Aorta (tissue), 5 donors: ENCODE measurements around the gene CDH26. TPM values are rescaled to one million over a fixed set of nuclear protein-coding genes. Genes with fewer than 3 reads are reported as not detected.

Source experiments
- ATAC-seq: fragments of 200-7000 bp; cut with Tn5 transposase; one replicate; pipeline ENCODE4 v1.9.1; 2022; ENCODE audit warnings: moderate library complexity; ENCODE audit not compliant: low FRiP score
- DNase-seq, 2 donors: peaks; one replicate each; pipeline ENCODE4 v3.0.0-alpha.2; 2020
- H3K27ac ChIP-seq, 2 donors: one replicate each; pipeline ENCODE4 v1.5.1; 2013; ENCODE audit warnings: low read length in 2 of 2, mild to moderate bottlenecking in 2 of 2, moderate library complexity in 2 of 2, control low read depth in 1 of 2, inconsistent platforms in 1 of 2, low read depth in 1 of 2
- H3K27me3 ChIP-seq, 2 donors: one replicate each; pipeline ENCODE4 v1.6.1; 2013; ENCODE audit warnings: control low read depth in 1 of 2, low read length in 1 of 2, mild to moderate bottlenecking in 1 of 2, moderate library complexity in 1 of 2; ENCODE audit not compliant: insufficient read depth in 2 of 2, control insufficient read depth in 1 of 2
- H3K36me3 ChIP-seq, 2 donors: one replicate each; pipeline ENCODE4 v1.6.1; 2013; ENCODE audit warnings: control low read depth in 1 of 2, low read length in 1 of 2, mild to moderate bottlenecking in 1 of 2; ENCODE audit not compliant: insufficient read depth in 2 of 2, control insufficient read depth in 1 of 2
- H3K4me1 ChIP-seq, 2 donors: one replicate each; pipeline ENCODE4 v1.6.1; 2013; ENCODE audit warnings: low read length in 2 of 2, control low read depth in 1 of 2, mild to moderate bottlenecking in 1 of 2, moderate library complexity in 1 of 2; ENCODE audit not compliant: insufficient read depth in 2 of 2, control insufficient read depth in 1 of 2
- H3K4me3 ChIP-seq, 2 donors: one replicate each; pipeline ENCODE4 v1.5.1; 2013; ENCODE audit warnings: low read length in 2 of 2, control low read depth in 1 of 2, mild to moderate bottlenecking in 1 of 2
- H3K9me3 ChIP-seq: one replicate; pipeline ENCODE4 v1.6.1; 2013; ENCODE audit warnings: mild to moderate bottlenecking, low read length; ENCODE audit not compliant: control insufficient read depth
- WGBS, 2 donors: extraction: QIAGEN DNeasy Blood & Tissue Kit; methylation state at CpG; one replicate each; pipeline ENCODE4 v1.1.7; 2013; 5-methylcytosine and 5-hydroxymethylcytosine counted together
- intact Hi-C, 2 donors: fragments of 100-400 bp; cut with DNase I; formaldehyde crosslinking; loops; one replicate each; pipeline versions ENCODE4 v1.14.2 to v1.15.0; 2022
- polyA plus RNA-seq, 2 donors: library from polyadenylated mRNA; stranded (reverse); fragments of 200-250 nt; gene quantifications; one replicate each; pipeline ENCODE4 v1.2.3, GENCODE V29; 2013
- total RNA-seq, 2 donors: library from RNA; stranded (reverse); fragmentation: NEBNext Ultra II Directional; extraction: Animal tissue kit (Norgen Biotek cat#: 25700); gene quantifications; one replicate each; pipeline ENCODE4 v1.2.1, GENCODE V29; 2021
- donor health status: healthy with polysubstance abuse.
- donor health status: Bipolar disorder and iron deficiency.
- donor health status: DM: no; HTN: no; CAD: no.
- donor health status: DM: no; HTN: no; CAD: no.
- donor health status: DM: yes; HTN: yes; CAD: no.

The CDH26 gene
- total and polyA plus RNA-seq, 4 donors: 1.2 to 4.5 (median 2.8) TPM; not detected in 1

DNA sequence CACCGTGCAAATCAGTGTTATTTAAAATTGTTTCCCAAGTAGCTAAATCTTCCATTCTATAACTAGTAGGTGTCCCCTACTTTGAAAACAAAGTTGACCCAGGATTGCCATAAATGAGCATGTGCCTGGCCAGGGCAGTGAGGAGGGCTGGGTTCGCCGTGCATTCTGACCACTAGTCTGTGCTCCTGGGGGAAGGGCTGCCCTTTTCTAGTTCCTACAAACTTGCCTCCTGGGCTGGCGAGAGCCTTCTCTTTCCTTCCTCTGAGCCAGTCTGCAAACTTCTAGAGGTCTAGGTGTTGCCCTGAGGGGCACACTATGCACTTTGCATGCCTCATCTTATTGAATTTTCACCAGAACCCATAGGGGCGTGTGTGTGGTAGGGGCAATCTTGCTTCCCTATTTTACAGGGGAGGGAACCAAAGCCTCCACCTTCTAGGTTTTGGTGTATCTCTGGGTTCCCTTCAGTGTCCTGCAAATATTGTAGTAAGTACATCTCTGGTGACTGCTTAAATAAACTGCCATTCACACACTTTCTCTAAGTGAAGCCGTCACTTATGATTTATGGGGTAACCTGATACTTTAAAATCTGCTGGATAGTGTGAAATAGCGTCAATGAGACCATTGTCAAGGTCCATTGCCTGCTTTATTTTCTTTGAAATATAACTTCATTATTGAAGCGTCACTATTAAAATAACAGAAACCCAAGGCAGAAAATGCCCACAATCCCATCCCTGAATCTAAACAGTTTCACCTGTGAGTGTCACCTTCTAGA is 42.2 kb downstream of the CDH26 start:
- Histone ChIP-seq H3K9me3 (no peaks in the 10 kb centered on the region), H3K27me3 (peaks cover 0 to 1% of the 10 kb centered on the region in 2 donors), H3K4me3 (no peak overlapping the region), H3K4me1 (no peaks in the 10 kb centered on the region), H3K36me3 (no peaks in the 10 kb centered on the region), H3K27ac (no peak overlapping the region)
- intact Hi-C loops: no loop called here
- ATAC-seq (no peak), DNase-seq (no peak)
- 60% methylated on average over 8 of the region's 8 CpGs for WGBS, 2 donors

DNA sequence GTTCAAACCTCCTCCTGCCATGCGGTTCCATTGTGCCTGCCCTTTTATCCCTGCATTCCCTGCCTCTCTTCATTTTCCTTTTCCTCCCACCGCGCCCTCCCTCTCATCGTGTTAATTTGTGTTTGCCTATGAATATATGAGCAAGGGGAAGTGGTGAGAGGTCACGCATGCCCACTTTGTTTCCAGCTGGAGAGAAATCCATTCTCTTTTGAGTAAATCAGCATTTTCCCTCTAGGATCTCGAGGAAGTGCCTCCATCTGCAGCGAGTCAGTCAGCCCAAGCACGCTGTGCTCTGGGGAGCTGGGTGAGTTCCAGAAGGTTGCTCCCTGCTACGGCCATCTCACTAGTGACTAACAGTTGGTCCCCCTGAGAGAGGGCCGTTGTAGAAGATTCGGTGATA is 42.9 kb downstream of the CDH26 start:
- WGBS, 2 donors: 38 to 46% methylated on average over 11 of the region's 11 CpGs

DNA sequence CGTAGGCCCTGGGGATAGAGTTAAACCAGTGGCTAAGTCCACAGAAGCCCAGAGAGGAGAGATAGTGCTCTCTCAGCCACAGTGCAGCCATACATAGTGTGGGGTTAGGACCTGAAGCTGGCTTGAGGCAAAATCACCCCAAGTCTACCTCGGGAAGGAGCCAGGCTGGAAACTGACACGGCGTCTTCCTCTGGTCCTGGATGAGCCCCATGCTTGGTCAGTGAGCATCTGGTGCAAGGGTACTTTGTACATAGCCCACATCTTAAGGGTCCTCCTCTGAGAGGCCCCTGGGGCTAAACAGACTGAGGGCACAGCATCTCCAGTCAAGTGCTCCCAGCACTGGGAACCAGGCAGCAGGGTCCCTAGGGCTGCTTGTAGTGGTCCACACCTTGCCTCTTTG is 45.6 kb downstream of the CDH26 start:
- intact Hi-C loops: no loop called here
- no peak for DNase-seq
- no peak for ATAC-seq

More for the DNA sequence above, 42.9 kb downstream of the CDH26 start:
- no peak for ATAC-seq
- no peak overlapping the region for H3K27ac ChIP-seq
- no peak overlapping the region for H3K4me3 ChIP-seq
- no peaks in the 10 kb centered on the region for H3K27me3 ChIP-seq
- no peaks in the 10 kb centered on the region for H3K36me3 ChIP-seq
- no peak for DNase-seq
- no peaks in the 10 kb centered on the region for H3K4me1 ChIP-seq
- H3K9me3 ChIP-seq: no peaks in the 10 kb centered on the region
- intact Hi-C loops: no loop called here

DNA sequence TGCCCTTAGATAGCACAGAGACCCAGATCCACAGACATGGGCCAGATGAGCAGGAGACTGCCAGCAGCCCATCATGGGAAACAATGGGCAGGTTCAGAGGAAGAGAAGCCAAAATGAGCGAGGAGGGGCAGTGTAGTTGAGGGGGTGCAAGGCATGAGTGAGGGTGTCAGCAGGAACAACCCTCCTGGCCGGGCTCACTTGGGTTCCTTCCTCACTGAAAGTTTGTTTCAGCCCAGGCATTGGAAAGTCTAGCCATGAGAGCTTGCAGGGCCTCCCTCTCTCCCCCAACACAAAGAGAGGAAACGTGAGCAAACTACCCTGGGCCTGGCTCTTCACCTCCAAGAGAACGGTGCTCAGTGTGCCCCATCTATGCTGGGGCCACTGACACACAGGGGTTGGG is 48.0 kb downstream of the CDH26 start:
- intact Hi-C loops: no loop called here
- Histone ChIP-seq H3K9me3 (no peaks in the 10 kb centered on the region), H3K4me1 (no peaks in the 10 kb centered on the region), H3K4me3 (no peak overlapping the region), H3K36me3 (no peaks in the 10 kb centered on the region), H3K27me3 (no peaks in the 10 kb centered on the region), H3K27ac (no peak overlapping the region)
- 84 to 85% methylated on average over 4 of the region's 4 CpGs for whole genome bisulfite sequencing, 2 donors
- DNase-seq (no peak), ATAC-seq (no peak)

More for the DNA sequence above, 45.6 kb downstream of the CDH26 start:
- Histone ChIP-seq H3K27me3 (no peaks in the 10 kb centered on the region), H3K27ac (no peak overlapping the region), H3K36me3 (no peaks in the 10 kb centered on the region), H3K4me1 (no peaks in the 10 kb centered on the region), H3K9me3 (no peaks in the 10 kb centered on the region), H3K4me3 (no peak overlapping the region)
- WGBS, 2 donors: 87 to 89% methylated on average over 4 of the region's 4 CpGs

DNA sequence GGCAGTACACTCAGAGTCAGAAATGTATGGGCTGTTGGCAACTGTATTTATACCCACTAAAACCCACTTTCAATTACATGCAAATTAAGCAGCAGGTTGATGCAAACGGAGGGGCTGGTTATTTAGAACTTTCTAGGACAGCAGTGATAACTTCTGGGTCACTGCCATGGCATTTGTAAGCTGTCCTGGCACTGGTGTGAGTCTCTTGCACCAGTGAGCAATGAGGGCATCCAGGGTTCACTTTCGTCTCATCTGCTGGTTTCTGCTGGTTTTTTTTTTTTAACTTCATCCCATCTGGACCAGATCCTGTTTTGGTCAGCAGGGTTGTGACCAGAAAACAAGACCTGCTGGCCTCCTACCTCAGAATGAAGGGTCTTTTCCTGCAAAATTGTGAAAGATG is 49.2 kb downstream of the CDH26 start:
- Histone ChIP-seq H3K27me3 (no peaks in the 10 kb centered on the region), H3K36me3 (no peaks in the 10 kb centered on the region), H3K4me3 (no peak overlapping the region), H3K9me3 (no peaks in the 10 kb centered on the region), H3K4me1 (no peaks in the 10 kb centered on the region), H3K27ac (no peak overlapping the region)
- WGBS, 2 donors: 40 to 42% methylated on average over 2 of the region's 2 CpGs
- intact Hi-C loops: no loop called here
- ATAC-seq (no peak), DNase-seq (no peak)

DNA sequence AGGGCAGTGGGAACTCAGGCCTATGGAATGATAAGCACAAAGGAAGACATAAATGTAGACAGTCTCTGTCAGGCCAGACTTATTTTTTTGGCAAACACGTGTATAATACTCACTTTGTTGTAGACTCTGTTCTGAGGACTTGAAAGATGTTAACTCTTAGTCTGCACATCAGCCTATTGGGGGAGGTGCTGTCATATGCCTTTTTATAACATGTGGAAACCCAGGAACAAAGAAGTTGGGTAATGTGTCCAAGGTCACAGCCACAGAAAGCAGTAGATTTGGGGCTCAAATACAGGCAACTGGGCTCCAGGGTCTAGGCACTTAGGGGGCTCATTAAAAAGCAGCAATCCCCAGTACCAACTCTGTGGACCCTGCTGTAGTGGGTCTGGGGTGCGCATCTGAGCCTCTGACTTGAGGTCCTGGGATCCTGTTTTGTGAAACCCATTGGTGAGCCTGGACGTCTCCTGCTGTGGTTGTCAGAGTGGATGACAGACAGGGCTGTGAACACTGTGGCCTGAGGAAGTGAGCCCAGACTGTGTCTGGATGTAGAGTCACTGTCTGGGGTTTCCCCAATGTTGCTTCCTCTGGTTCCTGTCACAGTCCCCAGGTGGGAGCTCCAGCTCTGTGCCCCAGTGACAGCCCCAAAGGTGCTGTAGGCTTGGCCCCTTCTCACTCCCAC is 50.0 kb downstream of the CDH26 start:
- intact Hi-C loops: no loop called here
- ATAC-seq: no peak

DNA sequence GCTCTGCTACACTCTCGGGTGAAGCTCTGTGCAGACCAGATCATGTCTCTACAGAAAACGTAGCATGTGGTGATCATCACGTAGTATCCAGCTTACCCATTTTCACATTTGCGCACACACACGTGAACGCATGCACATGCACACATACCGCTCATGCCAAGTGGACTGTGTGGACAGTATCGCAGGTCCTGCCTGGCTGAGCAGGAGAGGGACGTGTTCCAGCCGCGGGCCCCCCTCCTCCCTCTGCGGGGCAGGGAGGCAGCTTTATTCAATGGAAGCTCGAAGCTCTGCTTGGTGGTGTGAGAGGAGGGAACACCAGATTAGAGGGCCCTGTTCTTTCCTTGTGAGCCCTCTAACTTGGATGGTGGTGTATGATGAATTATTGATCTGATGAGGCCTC is 51.1 kb downstream of the CDH26 start:
- Histone ChIP-seq H3K4me1 (no peaks in the 10 kb centered on the region), H3K9me3 (no peaks in the 10 kb centered on the region), H3K27me3 (no peaks in the 10 kb centered on the region), H3K27ac (no peak overlapping the region), H3K36me3 (no peaks in the 10 kb centered on the region), H3K4me3 (no peak overlapping the region)
- DNase-seq (no peak), ATAC-seq (no peak)
- WGBS, 2 donors: 88 to 89% methylated on average over 13 of the region's 13 CpGs
- intact Hi-C loops: no loop called here

More for the DNA sequence above, 50.0 kb downstream of the CDH26 start:
- DNase-seq: no peak
- Histone ChIP-seq H3K27ac (no peak overlapping the region), H3K36me3 (no peaks in the 10 kb centered on the region), H3K4me3 (no peak overlapping the region), H3K9me3 (no peaks in the 10 kb centered on the region), H3K27me3 (no peaks in the 10 kb centered on the region), H3K4me1 (no peaks in the 10 kb centered on the region)
- WGBS, 2 donors: 57 to 62% methylated on average over 3 of the region's 3 CpGs

DNA sequence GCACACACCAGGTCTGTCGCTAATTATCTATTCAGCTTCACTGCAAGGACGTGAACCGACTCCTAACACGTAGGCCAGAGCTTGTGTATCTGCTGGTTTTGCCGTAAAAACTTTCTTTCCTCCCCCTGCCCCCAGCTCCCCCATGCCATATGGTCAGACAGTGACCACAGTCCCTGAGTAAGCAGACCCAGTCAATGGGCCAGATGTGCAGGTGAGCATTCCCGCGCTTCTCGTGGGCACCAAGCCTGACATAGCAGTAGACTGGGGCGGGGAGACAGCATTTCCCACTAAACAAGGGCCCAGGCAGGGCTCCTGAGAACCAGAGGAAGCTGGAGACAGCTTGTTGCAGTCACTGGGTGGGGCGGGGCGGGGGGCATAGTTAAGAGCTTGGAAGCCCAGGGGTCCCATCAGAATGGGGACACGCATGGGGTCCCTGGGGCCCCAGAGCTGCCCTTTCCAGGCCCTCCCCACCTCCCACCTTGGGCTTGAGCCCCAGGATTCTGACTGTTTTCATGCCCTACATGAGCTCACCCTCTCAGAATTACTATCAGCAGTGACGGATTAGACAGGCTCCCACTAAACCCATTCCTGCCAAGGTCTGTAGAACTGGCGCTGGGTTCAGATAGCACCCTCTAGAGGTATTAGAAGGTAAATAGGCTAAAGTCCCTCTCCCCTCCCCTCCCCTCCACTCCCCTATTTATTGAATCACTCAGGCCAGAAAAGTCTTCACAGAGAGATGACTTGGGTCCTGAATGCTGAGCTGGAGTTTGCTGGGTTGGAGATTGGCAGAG is 51.8 kb downstream of the CDH26 start:
- ATAC-seq: no peak
- Histone ChIP-seq H3K4me1 (no peaks in the 10 kb centered on the region), H3K9me3 (no peaks in the 10 kb centered on the region), H3K36me3 (no peaks in the 10 kb centered on the region), H3K4me3 (no peak overlapping the region), H3K27ac (no peak overlapping the region), H3K27me3 (no peaks in the 10 kb centered on the region)
- intact Hi-C loops: no loop called here
- no peak for DNase-seq
- 73 to 76% methylated on average over 14 of the region's 14 CpGs for WGBS, 2 donors
